Measurements from ENCODE around the gene ATP2B2.
"Not testable (repeated sequence)": the region's sequence is repeated elsewhere in the genome, so short reads cannot be mapped to it uniquely, and the experiment has no call there.

The ATP2B2 gene

GRCh38 chr3:10547413-10547812, 42.0 kb upstream of the ATP2B2 start:
- H3K4me3 ChIP-seq (ENCODE audit: low read length): no peak overlapping the region
- no peaks in the 10 kb centered on the region for H3K9me3 ChIP-seq (ENCODE audit: control insufficient read depth, low read length)
- no peaks in the 10 kb centered on the region for H3K36me3 ChIP-seq (ENCODE audit: control insufficient read depth, insufficient read depth, low read length)
- H3K27me3 ChIP-seq (ENCODE audit: control insufficient read depth, insufficient read depth, low read length): no peaks in the 10 kb centered on the region
- H3K4me1 ChIP-seq (ENCODE audit: control insufficient read depth, insufficient read depth, low read length): peaks cover 16% of the 10 kb centered on the region
- H3K9ac ChIP-seq (ENCODE audit: low read length): no peak overlapping the region

GRCh38 chr3:10546820-10547263, 41.5 kb upstream of the ATP2B2 start:
- Histone ChIP-seq H3K9ac (ENCODE audit: low read length) (no peak overlapping the region), H3K9me3 (ENCODE audit: control insufficient read depth, low read length) (no peaks in the 10 kb centered on the region), H3K4me1 (ENCODE audit: control insufficient read depth, insufficient read depth, low read length) (peaks cover 10% of the 10 kb centered on the region), H3K4me3 (ENCODE audit: low read length) (no peak overlapping the region), H3K36me3 (ENCODE audit: control insufficient read depth, insufficient read depth, low read length) (no peaks in the 10 kb centered on the region), H3K27me3 (ENCODE audit: control insufficient read depth, insufficient read depth, low read length) (no peaks in the 10 kb centered on the region)

- H3K4me1 ChIP-seq (ENCODE audit: control insufficient read depth, insufficient read depth, low read length): peaks cover 4% of the 10 kb centered on the region
- H3K9me3 ChIP-seq (ENCODE audit: control insufficient read depth, low read length): no peaks in the 10 kb centered on the region
- H3K4me3 ChIP-seq (ENCODE audit: low read length): no peak overlapping the region
- no peaks in the 10 kb centered on the region for H3K36me3 ChIP-seq (ENCODE audit: control insufficient read depth, insufficient read depth, low read length)
- no peaks in the 10 kb centered on the region for H3K27me3 ChIP-seq (ENCODE audit: control insufficient read depth, insufficient read depth, low read length)
- no peak overlapping the region for H3K9ac ChIP-seq (ENCODE audit: low read length)
Observed at GRCh38 chr3:10546181-10546624, 40.8 kb upstream of the ATP2B2 start.

DNA sequence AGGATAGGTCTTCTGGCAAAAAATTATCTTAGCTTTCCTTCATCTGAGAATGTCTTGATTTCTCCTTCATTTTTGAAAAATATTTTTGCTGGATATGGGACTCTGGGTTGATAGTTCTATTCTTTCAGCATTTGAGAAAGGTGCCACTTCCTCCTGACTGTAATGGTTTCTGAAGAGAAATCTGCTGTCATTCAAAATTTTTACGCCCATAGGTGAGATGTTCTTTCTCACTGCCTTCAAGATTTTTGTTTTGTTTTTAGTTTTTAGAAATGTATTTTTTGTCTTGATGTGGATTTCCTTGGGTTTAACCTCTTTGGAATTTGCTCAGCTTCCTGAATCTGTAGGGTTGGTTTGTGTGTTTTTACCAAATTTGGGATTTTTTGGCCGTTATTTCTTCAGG, 37.1 kb upstream of the ATP2B2 start:
- Histone ChIP-seq H3K4me3 (ENCODE audit: low read length) (no peak overlapping the region), H3K36me3 (ENCODE audit: control insufficient read depth, insufficient read depth, low read length) (no peaks in the 10 kb centered on the region), H3K9ac (ENCODE audit: low read length) (no peak overlapping the region), H3K27me3 (ENCODE audit: control insufficient read depth, insufficient read depth, low read length) (no peaks in the 10 kb centered on the region), H3K9me3 (ENCODE audit: control insufficient read depth, low read length) (no peaks in the 10 kb centered on the region), H3K4me1 (ENCODE audit: control insufficient read depth, insufficient read depth, low read length) (no peaks in the 10 kb centered on the region)

DNA sequence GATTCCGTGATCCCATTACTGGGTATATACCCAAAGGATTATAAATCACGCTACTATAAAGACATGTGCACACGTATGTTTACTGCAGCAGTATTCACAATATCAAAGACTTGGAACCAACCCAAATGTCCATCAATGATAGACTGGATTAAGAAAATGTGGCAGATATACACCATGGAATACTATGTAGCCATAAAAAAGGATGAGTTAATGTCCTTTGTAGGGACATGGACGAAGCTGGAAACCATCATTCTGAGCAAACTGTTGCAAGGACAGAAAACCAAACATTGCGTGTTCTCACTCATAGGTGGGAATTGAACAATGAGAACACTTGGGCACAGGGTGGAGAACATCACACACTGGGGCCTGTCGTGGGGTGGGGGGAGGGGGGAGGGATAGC, 35.0 kb upstream of the ATP2B2 start:
- not testable (repeated sequence) for H3K9me3 ChIP-seq (ENCODE audit: control insufficient read depth, low read length); H3K4me1 ChIP-seq (ENCODE audit: control insufficient read depth, insufficient read depth, low read length); H3K9ac ChIP-seq (ENCODE audit: low read length); H3K36me3 ChIP-seq (ENCODE audit: control insufficient read depth, insufficient read depth, low read length); H3K4me3 ChIP-seq (ENCODE audit: low read length); H3K27me3 ChIP-seq (ENCODE audit: control insufficient read depth, insufficient read depth, low read length)

DNA sequence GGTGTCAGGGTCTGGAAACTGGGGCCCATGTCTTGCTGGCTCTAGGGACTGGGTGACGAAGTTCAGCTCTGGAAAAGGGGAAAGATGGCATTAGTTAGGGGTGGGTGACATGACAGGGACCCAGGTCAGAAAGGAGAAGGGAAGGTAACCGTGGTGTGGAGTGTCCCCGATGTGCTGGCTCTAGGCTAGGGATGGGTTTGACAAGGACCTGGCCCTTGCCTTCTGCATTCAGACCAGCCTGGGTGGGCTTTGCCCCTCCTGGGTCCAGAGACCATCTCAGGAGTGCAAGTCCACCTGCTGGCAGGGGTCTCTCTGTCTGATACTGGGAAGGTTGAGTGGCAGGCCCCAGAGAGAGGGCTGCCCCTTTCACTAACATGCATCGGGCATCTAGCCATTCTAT, 28.7 kb upstream of the ATP2B2 start:
- no peak overlapping the region for H3K9ac ChIP-seq (ENCODE audit: low read length)
- H3K9me3 ChIP-seq (ENCODE audit: control insufficient read depth, low read length): no peaks in the 10 kb centered on the region
- no peaks in the 10 kb centered on the region for H3K4me1 ChIP-seq (ENCODE audit: control insufficient read depth, insufficient read depth, low read length)
- H3K36me3 ChIP-seq (ENCODE audit: control insufficient read depth, insufficient read depth, low read length): no peaks in the 10 kb centered on the region
- no peaks in the 10 kb centered on the region for H3K27me3 ChIP-seq (ENCODE audit: control insufficient read depth, insufficient read depth, low read length)
- H3K4me3 ChIP-seq (ENCODE audit: low read length): no peak overlapping the region

GRCh38 chr3:10533737-10534023, 28.3 kb upstream of the ATP2B2 start:
- no peak overlapping the region for H3K4me3 ChIP-seq (ENCODE audit: low read length)
- no peaks in the 10 kb centered on the region for H3K4me1 ChIP-seq (ENCODE audit: control insufficient read depth, insufficient read depth, low read length)

GRCh38 chr3:10532939-10533736, 27.8 kb upstream of the ATP2B2 start:
- Histone ChIP-seq H3K27me3 (ENCODE audit: control insufficient read depth, insufficient read depth, low read length) (no peaks in the 10 kb centered on the region), H3K4me3 (ENCODE audit: low read length) (no peak overlapping the region), H3K9ac (ENCODE audit: low read length) (no peak overlapping the region), H3K36me3 (ENCODE audit: control insufficient read depth, insufficient read depth, low read length) (no peaks in the 10 kb centered on the region), H3K4me1 (ENCODE audit: control insufficient read depth, insufficient read depth, low read length) (no peaks in the 10 kb centered on the region), H3K9me3 (ENCODE audit: control insufficient read depth, low read length) (no peaks in the 10 kb centered on the region)

More at GRCh38 chr3:10533737-10534023, 28.3 kb upstream of the ATP2B2 start:
- Histone ChIP-seq H3K36me3 (ENCODE audit: control insufficient read depth, insufficient read depth, low read length) (no peaks in the 10 kb centered on the region), H3K9ac (ENCODE audit: low read length) (no peak overlapping the region), H3K27me3 (ENCODE audit: control insufficient read depth, insufficient read depth, low read length) (no peaks in the 10 kb centered on the region), H3K9me3 (ENCODE audit: control insufficient read depth, low read length) (no peaks in the 10 kb centered on the region)

- Histone ChIP-seq H3K9me3 (ENCODE audit: control insufficient read depth, low read length) (no peaks in the 10 kb centered on the region), H3K4me3 (ENCODE audit: low read length) (no peak overlapping the region), H3K4me1 (ENCODE audit: control insufficient read depth, insufficient read depth, low read length) (no peaks in the 10 kb centered on the region), H3K27me3 (ENCODE audit: control insufficient read depth, insufficient read depth, low read length) (peaks cover 3% of the 10 kb centered on the region), H3K9ac (ENCODE audit: low read length) (no peak overlapping the region), H3K36me3 (ENCODE audit: control insufficient read depth, insufficient read depth, low read length) (no peaks in the 10 kb centered on the region)
Observed at GRCh38 chr3:10531031-10531430, 25.6 kb upstream of the ATP2B2 start.

DNA sequence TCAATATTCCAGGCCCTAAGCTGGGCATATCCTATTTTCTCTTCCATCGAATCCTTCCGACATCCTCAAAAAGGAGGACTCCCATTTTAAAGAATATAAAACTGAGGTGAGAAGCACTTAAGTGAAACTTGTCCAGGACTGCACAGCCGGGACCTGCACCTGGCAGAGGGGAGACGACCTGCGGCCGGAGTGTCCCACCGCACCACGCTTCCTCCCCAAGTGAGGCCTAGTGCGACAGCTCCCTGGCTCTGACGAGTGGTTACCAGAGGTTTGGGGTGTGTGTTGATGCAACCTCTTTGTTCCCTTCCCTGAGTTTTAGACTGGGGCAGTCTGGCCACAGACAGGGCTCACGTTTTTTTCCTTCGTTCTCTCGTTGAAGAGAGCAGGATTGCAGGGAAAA, 24.9 kb upstream of the ATP2B2 start:
- H3K9ac ChIP-seq (ENCODE audit: low read length): no peak overlapping the region
- H3K4me1 ChIP-seq (ENCODE audit: control insufficient read depth, insufficient read depth, low read length): no peaks in the 10 kb centered on the region
- H3K36me3 ChIP-seq (ENCODE audit: control insufficient read depth, insufficient read depth, low read length): no peaks in the 10 kb centered on the region
- no peak overlapping the region for H3K4me3 ChIP-seq (ENCODE audit: low read length)
- no peaks in the 10 kb centered on the region for H3K9me3 ChIP-seq (ENCODE audit: control insufficient read depth, low read length)
- H3K27me3 ChIP-seq (ENCODE audit: control insufficient read depth, insufficient read depth, low read length): peaks cover 3% of the 10 kb centered on the region

- no peak overlapping the region for H3K9ac ChIP-seq (ENCODE audit: low read length)
- H3K9me3 ChIP-seq (ENCODE audit: control insufficient read depth, low read length): no peaks in the 10 kb centered on the region
- no peak overlapping the region for H3K4me3 ChIP-seq (ENCODE audit: low read length)
- H3K4me1 ChIP-seq (ENCODE audit: control insufficient read depth, insufficient read depth, low read length): no peaks in the 10 kb centered on the region
- H3K27me3 ChIP-seq (ENCODE audit: control insufficient read depth, insufficient read depth, low read length): peaks cover 3% of the 10 kb centered on the region
- H3K36me3 ChIP-seq (ENCODE audit: control insufficient read depth, insufficient read depth, low read length): no peaks in the 10 kb centered on the region
Observed at GRCh38 chr3:10529809-10530208, 24.4 kb upstream of the ATP2B2 start.

DNA sequence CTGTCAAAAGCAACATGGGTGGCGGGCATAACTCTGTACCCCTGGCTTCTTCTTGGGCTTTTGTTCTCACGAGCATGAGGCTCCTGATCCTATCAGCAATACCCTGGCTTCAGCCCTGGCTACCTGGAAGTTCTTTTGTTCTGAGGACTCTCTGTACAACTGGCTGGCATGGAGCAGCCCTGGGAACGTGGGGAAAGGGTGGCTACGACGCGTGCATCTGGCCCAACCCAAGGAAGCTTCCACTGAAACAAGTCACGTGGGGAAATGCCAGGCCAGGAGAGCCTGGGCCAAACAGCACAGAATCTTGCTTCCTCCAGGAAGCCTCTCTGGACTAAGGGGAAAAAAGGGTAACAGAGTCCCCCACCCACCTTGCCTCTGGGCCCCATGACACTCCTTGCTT, 22.7 kb upstream of the ATP2B2 start:
- no peaks in the 10 kb centered on the region for H3K36me3 ChIP-seq (ENCODE audit: control insufficient read depth, insufficient read depth, low read length)
- no peaks in the 10 kb centered on the region for H3K4me1 ChIP-seq (ENCODE audit: control insufficient read depth, insufficient read depth, low read length)
- no peak overlapping the region for H3K9ac ChIP-seq (ENCODE audit: low read length)
- no peak overlapping the region for H3K4me3 ChIP-seq (ENCODE audit: low read length)
- H3K9me3 ChIP-seq (ENCODE audit: control insufficient read depth, low read length): no peaks in the 10 kb centered on the region
- H3K27me3 ChIP-seq (ENCODE audit: control insufficient read depth, insufficient read depth, low read length): peaks cover 3% of the 10 kb centered on the region
